SU-DHL-6 (cell line): ENCODE data around the gene CHAT.

ENCODE experiments used
- H2AFZ ChIP-seq: fragments of 200-600 bp; sonication (generic); 2 replicates; pipeline ENCODE4 v1.6.1; 2014; ENCODE audit warnings: low read depth, mild to moderate bottlenecking, moderate library complexity, mixed read lengths, antibody characterized with exemption, low read length; ENCODE audit not compliant: severe bottlenecking
- H3F3A ChIP-seq: fragments of 200-600 bp; shearing (Covaris generic); 2 replicates; pipeline ENCODE4 v1.6.0; 2016; ENCODE audit warnings: antibody characterized with exemption, mild to moderate bottlenecking; ENCODE audit not compliant: insufficient read depth
- H3K27ac ChIP-seq: fragments of 200-600 bp; sonication (generic); 2 replicates; pipeline ENCODE4 v1.5.1; 2016; ENCODE audit warnings: low read depth, mild to moderate bottlenecking, low read length, moderate library complexity, mixed read lengths
- H3K27me3 ChIP-seq: fragments of 200-600 bp; sonication (generic), shearing (Covaris generic); 2 replicates; pipeline ENCODE4 v1.6.0; 2014; ENCODE audit warnings: mild to moderate bottlenecking, low read length
- H3K36me3 ChIP-seq: fragments of 200-600 bp; sonication (generic); 2 replicates; pipeline ENCODE4 v1.6.1; 2014; ENCODE audit warnings: mild to moderate bottlenecking, low read length, mixed read lengths
- H3K4me2 ChIP-seq: fragments of 300-600, 200-600 bp; shearing (Covaris generic), sonication (generic); 2 replicates; pipeline ENCODE4 v1.6.0; 2014; ENCODE audit warnings: low read length, low read depth, mild to moderate bottlenecking; ENCODE audit not compliant: poor library complexity, severe bottlenecking
- H3K4me3 ChIP-seq: fragments of 200-600 bp; sonication (generic); 2 replicates; pipeline ENCODE4 v1.5.1; 2014; ENCODE audit warnings: antibody characterized with exemption, low read length, mild to moderate bottlenecking, mixed read lengths; ENCODE audit not compliant: insufficient read depth, poor library complexity, severe bottlenecking
- H3K79me2 ChIP-seq: fragments of 200-600 bp; sonication (generic); 2 replicates; pipeline ENCODE4 v1.6.1; 2014; ENCODE audit warnings: mild to moderate bottlenecking, low read length, moderate library complexity; ENCODE audit not compliant: insufficient read depth
- H3K9ac ChIP-seq: fragments of 200-600 bp; sonication (generic); 2 replicates; pipeline ENCODE4 v1.7.0; 2014; ENCODE audit warnings: mild to moderate bottlenecking, low read length
- H3K9me2 ChIP-seq: fragments of 200-600 bp; sonication (generic); replicated peaks from 2 replicates; pipeline ENCODE4 v1.6.1; 2014; ENCODE audit warnings: low read length; ENCODE audit not compliant: insufficient read depth
- H3K9me3 ChIP-seq: fragments of 200-600 bp; sonication (generic); 2 replicates; pipeline ENCODE4 v1.6.1; 2014; ENCODE audit warnings: low read length, mixed read lengths; ENCODE audit not compliant: insufficient read depth
- H4K20me1 ChIP-seq: fragments of 200-600 bp; sonication (generic); 2 replicates; pipeline ENCODE4 v1.6.1; 2014; ENCODE audit warnings: low read depth, mild to moderate bottlenecking, antibody characterized with exemption, low read length, moderate library complexity, mixed read lengths
- CTCF ChIP-seq: fragments of 200-600 bp; sonication (generic); IDR thresholded peaks from one replicate; pipeline ENCODE4 v1.5.1; 2017; ENCODE audit warnings: antibody characterized with exemption, mild to moderate bottlenecking, low read length, moderate library complexity; ENCODE audit not compliant: insufficient read depth, poor library complexity, severe bottlenecking
- EZH2phosphoT487 ChIP-seq: fragments of 200-600 bp; sonication (generic), shearing (Covaris generic); conservative IDR thresholded peaks from 2 replicates; pipeline ENCODE4 v1.6.1; 2018; ENCODE audit warnings: mild to moderate bottlenecking, antibody characterized with exemption, low read length, moderate library complexity, mixed read lengths

Gene CHAT

DNA sequence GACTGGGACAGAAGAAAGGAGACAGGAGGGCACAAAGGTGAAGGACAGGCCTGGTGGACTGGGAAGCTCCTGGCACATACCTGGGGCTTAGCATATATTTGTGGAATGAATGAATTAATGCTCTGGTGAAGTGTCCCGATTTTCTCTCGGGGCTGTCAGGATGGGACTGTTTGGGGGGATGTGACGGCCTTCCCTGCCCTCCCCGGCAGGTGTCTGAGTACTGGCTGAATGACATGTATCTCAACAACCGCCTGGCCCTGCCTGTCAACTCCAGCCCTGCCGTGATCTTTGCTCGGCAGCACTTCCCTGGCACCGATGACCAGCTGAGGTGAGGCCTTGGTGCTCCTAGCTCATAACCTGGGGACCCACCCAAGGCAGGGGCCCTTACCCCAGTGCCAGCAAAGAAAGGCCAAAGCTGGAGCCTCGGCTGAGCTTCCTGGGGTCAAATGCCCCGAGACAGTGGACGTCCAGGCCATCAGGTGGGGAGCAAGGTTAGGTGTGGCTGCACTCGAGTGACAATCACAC, 6.5 kb downstream of the CHAT start:
- H2AFZ ChIP-seq: no peak overlapping the region
- no peak overlapping the region for H3K4me2 ChIP-seq
- H3K9me3 ChIP-seq: no peaks in the 10 kb centered on the region
- H4K20me1 ChIP-seq: no peaks in the 10 kb centered on the region
- H3K27me3 ChIP-seq: no peaks in the 10 kb centered on the region
- H3K9ac ChIP-seq: no peak overlapping the region
- TF ChIP-seq CTCF (no peak), EZH2phosphoT487 (no peak)
- no peaks in the 10 kb centered on the region for H3F3A ChIP-seq
- H3K79me2 ChIP-seq: no peaks in the 10 kb centered on the region
- H3K9me2 ChIP-seq: no peaks in the 10 kb centered on the region
- no peak overlapping the region for H3K27ac ChIP-seq
- no peaks in the 10 kb centered on the region for H3K36me3 ChIP-seq
- no peak overlapping the region for H3K4me3 ChIP-seq

DNA sequence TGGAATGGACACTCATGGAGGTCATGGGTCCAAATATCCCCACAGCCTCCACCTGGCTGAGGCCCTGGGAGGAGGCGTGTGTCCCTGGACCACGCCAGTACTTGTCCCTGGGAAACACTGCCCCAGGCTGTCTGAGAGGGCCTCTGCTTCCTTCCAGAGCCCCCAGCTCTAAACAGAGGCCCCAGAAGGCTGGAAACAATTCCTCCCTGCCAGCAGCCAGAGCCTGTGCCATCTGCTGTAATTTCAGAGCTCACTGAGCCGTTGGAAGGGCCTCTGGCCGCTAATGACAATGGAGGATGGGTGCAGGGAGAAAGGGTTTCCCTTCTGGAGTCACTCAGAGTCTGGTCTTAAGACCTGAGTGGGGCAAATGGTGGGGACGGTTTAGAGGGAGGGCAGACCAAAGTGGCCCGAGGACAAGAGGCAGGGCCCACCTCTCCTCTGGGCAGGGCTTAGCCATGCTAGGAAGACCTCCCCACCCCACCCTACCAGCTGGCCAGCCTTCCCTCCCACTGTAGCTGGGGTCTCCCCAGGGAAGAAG, 7.1 kb downstream of the CHAT start:
- H3F3A ChIP-seq: no peaks in the 10 kb centered on the region
- H3K27ac ChIP-seq: no peak overlapping the region
- no peak for TF ChIP-seq CTCF
- no peak for TF ChIP-seq EZH2phosphoT487
- no peaks in the 10 kb centered on the region for H4K20me1 ChIP-seq
- H3K4me3 ChIP-seq: no peak overlapping the region
- H3K9me3 ChIP-seq: no peaks in the 10 kb centered on the region
- H3K79me2 ChIP-seq: no peaks in the 10 kb centered on the region
- H3K9ac ChIP-seq: no peak overlapping the region
- H3K4me2 ChIP-seq: no peak overlapping the region
- no peak overlapping the region for H2AFZ ChIP-seq
- H3K9me2 ChIP-seq: no peaks in the 10 kb centered on the region
- H3K27me3 ChIP-seq: no peaks in the 10 kb centered on the region
- no peaks in the 10 kb centered on the region for H3K36me3 ChIP-seq

DNA sequence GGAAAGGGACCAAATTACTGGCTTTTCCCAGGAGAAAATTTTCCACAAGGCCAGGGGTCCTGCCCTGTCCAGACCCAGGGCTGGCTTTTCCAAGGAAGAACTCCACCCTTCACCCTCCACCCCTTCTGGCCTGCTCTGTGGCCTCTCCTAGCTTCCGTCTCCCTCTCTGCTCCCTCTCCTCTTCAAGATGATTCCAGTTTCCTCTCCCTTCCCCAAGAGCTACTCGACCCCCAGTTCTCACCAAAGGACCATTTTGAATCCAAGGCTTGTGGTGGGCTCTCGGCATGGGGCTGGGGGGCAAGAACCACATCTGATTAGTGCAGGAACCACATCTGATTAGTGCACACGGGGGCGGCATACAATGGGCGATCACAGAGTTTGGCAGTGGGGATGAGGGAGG, 7.7 kb downstream of the CHAT start:
- Histone ChIP-seq H3K4me3 (no peak overlapping the region), H3K79me2 (no peaks in the 10 kb centered on the region), H3K9me3 (no peaks in the 10 kb centered on the region), H3K9ac (no peak overlapping the region), H3F3A (no peaks in the 10 kb centered on the region), H3K4me2 (no peak overlapping the region), H3K36me3 (no peaks in the 10 kb centered on the region), H2AFZ (no peak overlapping the region), H3K9me2 (no peaks in the 10 kb centered on the region), H4K20me1 (no peaks in the 10 kb centered on the region), H3K27ac (no peak overlapping the region), H3K27me3 (no peaks in the 10 kb centered on the region)
- TF ChIP-seq CTCF (no peak), EZH2phosphoT487 (no peak)
